HL-60/S4 treated with phorbol 12-myristate 13-acetate at 8.2 ng/mL for 4 days and 3 days (cell line): ENCODE measurements around the gene RNF130.
"Not testable (repeated sequence)": the region's sequence is repeated elsewhere in the genome, so short reads cannot be mapped to it uniquely, and the experiment has no call there.

Experiments
- in situ Hi-C: fragments of 300-500 bp; cut with MboI; formaldehyde crosslinking; loops from 2 replicates; pipeline ENCODE4 v1.15.0; 2022; ENCODE audit warnings: low sequenced_read_pairs

RNF130 gene

DNA sequence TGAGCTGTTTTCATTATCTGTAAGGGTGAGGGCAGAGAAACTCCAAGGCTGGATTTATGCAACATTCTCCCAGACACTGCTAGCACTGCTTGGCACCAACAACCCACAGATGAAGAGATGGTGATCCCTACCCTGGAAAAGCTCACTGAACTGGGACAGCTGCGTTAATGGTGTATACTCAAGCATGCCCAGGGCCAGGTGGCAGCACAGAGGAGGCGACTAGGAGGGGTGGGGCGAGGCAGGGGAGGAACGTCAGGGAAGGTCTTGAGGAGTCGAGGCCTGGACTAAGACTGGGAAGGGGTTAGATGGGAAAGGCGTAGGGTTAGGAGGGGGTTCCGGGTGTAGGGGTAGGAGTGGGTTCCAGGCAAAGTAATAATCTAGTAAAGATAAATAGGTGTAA lies 90.8 kb downstream of the RNF130 start:
- in situ Hi-C loops, result no loop called here

DNA sequence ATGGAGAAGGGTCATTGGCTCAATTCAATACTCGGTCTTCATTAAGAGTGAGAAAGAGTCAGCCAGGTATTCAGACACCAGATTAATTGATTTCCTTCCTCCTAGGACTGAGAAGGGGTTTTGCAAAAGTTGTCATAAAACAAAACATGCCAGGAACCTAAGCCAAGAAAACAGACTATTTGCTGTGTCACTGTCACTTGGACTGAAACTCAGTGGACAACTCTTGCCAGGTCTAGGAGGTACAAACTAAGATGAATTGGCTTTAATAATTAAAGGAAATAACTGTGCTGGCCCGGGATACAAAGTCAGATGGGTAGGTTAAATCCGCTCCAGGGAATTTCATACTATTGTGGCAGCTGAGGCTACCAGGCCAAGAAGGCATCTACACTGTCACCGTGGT lies 92.8 kb downstream of the RNF130 start:
- in situ Hi-C loops, result no loop called here

DNA sequence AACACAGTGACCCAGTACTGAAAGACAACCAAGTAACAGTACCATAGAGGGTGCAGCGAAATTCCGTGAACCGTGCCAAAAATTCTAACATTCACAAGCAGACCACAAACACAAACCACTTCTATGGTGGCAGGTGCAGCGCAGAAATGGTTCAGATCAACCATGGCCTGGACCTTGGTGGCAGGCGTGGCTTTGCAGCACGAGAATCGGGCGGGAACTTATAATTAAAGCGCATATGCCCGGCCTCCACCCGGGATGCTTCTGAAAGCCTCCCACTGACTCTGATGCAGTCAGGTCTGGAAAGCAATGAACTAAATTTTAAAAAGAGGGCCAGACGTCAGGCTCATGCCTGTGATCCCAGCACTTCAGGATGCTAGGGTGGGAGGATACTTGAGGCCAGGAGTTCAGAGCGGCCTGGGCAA lies 95.8 kb downstream of the RNF130 start:
- in situ Hi-C loops, result no loop called here

DNA sequence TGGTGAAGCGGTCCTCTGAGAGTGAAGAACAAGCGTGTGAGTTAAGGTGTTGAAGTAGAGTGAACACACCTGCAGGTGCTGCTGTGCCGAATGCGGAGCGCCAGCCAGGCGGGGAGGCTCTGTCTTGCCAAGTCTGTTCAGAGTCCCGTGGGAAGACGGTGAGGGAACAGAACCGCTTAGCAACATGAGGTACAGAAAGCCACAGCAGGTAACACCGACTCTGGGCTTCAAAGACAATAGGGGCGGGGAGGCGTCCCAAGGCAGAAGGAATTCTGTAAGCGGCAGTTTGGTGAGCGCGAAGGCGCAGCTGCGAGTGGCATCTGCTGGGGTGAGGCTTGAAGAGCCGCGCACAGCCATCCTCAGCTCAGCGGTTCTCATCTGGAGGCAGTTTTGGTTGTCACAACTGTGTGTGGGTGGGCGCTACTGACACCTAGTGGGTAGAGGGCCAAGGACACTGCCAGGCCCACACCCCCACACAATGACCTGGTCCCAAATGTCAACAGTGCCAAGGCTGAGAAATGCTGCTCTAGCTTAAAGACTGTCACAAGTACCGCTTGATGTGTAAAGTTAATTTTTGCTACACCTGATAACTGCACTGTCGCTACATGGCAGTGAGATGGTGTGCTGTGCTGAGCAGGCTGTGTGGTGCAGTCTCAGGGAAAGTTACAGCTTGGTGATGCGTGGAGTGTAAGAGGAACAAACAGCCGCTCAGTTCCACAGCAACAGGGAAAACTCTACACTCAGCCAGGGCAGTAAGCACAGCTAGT lies 96.4 kb downstream of the RNF130 start:
- in situ Hi-C loops, result no loop called here

DNA sequence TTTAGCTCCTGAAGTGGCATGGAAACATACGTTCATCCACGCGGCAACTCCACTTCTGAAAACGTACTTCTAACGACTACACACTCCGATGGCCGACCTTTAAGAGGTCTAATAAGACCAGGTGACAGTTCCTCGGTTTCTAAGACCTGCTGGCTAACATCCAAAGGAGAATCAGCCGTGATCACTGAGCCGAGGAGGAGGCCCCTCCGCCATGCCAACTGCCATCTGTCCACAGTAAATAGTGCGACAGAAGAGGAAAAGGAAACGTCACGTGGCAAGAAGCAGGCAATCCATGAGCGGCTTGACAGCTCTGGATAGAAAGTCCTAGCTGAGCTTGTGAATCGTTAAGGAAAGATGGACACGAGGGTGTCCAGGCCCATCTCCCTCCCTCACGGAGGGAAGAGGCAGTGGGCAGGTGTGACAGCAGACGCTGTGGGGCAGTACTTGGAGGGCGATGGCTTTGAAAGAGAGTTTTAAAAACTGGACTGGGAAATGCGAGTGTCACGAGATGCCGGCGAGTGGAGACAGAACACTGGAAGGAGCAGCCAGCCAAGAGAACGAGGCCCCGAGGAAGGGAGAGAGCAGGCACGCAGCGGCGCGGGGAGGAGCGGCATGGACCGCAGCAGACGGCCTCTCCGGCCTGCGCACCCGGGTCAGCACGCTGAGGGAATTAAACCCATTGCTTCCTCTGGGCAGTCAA lies 97.2 kb downstream of the RNF130 start:
- in situ Hi-C loops, result no loop called here

DNA sequence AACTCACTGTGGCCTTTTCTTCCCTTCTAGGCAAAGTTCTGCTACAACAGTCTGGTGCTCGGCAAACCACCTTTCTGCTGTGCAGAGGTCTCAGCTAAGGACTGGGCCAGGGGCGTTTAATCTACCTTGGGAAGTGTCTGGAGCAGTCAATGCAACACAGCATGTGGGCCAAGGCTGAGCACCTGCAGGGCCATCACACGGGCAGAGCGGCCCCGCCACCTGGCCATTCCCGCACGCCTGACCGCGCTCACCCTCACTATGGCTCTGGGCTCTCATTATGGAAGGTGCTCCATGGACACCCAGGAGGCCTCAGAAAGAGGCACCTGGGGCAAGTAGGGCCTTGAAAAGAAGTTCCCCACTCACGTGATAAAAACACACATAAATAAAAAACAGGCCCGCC lies 98.2 kb downstream of the RNF130 start:
- in situ Hi-C loops, result no loop called here

DNA sequence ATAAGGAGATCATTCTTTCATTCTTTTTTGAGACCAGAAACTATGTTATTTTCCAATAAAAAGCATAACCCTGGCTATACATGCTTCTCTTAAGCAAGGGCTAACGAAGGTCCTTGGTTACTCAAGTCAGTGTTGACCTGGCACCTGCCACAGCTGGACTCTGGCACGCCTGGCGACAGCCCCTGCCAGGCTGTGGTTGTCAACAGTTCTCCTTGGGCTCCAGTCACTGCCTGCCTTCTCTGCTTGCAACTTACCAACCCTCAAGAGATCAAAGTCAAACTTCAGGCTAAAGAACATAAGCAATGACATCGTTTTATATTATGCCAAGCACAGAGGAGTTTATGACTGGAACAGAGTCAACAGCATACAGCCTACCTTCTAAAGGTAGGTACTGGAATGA lies 102.4 kb downstream of the RNF130 start:
- in situ Hi-C loops, result no loop called here

DNA sequence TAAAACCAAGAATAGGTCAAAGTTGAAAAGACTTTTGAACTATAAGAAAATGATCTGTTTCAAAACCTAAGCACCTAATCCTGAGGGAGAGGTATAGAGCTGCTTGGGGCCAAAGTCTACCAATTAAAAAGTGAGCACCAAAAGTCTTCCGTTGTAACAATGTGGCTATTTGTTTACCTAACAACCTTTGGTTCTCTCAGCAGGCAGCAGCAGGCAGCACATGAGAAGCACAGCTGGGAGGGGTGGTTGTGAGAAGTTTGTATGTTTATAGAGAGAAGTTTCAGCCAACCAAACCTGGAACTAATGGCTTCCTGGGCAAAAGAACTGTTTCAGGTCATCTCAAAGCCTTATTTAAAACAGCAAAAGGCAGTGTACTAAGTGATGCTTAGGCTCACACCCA lies 104.1 kb downstream of the RNF130 start:
- in situ Hi-C loops, result no loop called here

DNA sequence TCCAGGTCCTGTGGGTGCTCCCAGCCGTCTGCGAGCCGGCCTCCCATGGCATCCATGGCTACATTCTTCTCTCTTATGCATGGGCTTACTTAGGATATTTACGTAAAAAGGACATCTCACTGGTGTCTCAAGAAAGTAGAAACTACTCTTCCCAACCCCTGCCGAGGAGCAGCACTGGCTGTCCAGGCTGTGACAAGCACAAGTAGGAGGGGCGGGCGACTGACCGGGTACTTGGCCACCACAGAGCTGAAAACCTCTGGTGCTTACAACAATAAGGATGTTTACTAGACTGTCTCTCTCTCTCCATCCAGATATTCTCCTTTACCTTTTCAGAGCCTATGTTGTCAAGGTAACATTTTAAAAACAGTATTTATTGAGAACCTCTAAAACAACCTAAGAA lies 107.5 kb downstream of the RNF130 start:
- in situ Hi-C loops, result no loop called here

DNA sequence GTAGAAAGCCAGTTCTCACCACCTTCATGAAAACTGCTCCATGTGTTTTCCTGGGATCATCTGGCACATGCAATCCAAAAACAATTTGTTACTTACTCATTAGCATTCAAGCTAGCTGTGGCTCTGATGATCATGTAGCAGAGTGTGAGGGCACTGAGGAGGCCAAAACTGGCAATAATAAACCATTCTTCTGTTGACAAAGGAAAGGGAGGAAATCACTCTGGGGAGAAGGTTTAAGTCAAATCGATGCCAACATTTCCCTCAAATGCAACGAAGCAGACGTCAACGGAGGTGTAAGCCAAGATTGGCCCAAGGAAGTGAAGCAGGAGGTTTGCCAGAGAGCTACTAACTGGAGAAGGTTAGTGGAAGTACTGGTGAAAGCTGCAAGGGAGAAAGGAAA lies 108.2 kb downstream of the RNF130 start:
- in situ Hi-C loops, result no loop called here

DNA sequence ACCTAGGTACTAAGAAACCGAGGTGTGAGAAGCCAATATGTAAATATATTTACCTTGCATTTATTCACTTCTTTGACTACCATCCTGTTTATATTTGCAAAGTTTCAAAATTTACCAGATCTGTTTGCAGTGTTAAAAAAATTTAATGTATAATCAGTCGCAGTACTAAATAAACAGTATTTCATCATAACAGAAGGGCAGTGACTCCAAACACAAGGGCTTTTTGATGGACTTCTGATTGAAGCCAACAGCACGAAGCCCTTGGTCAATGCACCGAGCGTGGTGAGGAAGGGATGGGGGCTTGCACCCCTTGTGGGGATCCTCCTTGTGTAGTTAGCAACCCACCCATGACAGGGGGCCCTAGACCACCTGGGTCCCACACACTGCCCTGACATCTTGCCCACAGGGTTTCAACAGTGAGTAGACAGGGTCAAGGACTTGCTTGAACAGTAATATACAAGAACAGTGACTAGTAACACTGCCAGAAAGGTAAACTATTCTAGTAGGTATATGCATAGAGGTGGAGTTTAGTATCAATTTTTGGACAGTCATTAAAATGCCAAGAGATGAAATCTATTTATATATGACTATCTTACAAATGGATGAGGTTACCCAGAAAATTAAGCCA lies 111.2 kb downstream of the RNF130 start:
- in situ Hi-C loops, result no loop called here

DNA sequence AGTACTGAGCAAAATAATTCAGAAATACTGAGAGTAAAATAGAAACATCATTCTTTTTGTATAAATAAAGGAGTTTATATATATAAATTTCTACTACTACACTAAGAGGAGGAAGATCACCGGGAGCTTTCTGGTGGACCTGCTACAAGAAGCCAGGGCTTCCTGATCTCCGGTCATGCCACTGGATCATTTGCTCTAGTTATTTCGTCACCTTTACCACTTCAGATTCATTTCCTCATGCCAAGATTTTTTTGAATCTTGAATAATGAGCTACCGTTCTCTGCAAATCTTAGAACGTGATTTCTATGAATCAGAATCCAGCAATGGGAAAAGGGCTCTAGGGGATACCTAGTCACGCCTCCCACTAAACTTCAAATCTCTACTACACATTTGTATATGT lies 111.9 kb downstream of the RNF130 start:
- in situ Hi-C loops, result no loop called here

DNA sequence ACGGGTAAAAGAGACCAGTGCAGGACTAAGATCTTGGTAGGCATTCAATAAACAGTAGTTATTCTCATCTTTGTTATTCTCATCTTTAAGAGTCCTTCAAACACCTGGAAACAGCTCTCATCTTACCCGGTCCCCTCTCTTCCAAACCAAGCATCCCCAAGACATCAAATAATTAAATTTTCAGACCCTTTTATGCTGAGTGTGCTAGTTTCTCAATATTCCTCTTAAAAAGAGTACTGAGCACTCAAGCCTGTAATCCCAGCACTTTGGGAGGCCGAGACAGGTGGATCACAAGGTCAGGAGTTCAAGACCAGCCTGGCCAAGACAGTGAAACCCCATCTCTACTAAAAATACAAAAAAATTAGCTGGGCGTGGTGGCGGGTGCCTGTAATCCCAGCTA lies 112.4 kb downstream of the RNF130 start:
- in situ Hi-C loops, result not testable (repeated sequence)

DNA sequence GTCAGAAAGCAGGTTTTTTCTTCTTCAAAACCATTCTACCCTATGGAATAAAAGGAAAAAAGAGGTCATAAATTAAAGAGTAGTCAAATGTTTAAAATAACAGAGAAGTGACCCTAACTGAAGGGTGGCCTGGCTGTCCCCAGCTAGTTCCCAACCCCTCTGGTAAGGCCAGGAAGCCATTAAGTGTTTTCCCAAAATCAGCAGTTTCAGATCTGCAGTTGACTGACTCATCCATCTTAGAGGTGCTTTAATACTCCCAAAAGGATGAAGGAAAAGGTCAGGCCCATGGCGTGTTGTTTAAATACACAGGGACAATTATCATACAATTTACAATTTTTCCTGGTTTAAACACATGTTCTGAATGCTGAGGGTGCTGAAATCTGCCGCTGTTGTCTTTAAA lies 115.9 kb downstream of the RNF130 start:
- in situ Hi-C loops, result no loop called here

DNA sequence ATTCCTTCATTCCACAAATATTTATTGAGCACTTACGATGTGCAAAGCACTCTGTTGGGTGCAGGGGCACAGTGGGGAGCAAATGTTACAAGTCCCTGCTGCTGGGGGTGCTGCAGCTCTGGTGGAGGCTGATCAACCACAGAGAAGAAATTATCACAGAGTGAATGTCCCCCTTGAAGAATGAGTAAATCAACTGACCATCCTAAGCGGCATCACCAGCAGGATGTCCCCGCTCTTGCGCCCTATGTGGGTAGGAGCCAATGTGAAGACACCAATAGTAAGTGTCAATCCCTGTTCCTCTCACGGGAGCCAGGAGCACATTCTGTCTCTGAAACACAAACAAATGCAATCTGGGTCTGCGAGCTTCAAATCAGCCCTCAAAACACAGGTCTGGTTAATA lies 116.5 kb downstream of the RNF130 start:
- in situ Hi-C loops, result no loop called here

DNA sequence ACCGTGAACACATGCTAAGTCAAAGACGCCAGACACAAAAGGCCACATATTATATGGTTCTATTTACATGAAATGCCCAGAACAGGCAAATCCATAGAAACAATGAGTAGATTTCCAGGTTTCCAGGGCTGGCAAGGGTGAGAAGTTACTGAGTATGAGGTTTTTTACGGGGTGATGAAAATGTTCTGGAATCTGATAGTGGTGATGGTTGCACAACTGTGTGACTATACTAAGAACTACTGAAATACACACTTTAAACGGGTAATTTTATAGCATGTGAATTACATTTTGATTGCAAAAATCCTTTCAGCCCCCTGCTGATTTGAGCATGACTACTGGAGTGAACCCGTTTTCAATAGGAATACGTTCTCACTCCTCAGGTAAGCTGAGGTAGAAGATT lies 117.1 kb downstream of the RNF130 start:
- in situ Hi-C loops, result no loop called here

DNA sequence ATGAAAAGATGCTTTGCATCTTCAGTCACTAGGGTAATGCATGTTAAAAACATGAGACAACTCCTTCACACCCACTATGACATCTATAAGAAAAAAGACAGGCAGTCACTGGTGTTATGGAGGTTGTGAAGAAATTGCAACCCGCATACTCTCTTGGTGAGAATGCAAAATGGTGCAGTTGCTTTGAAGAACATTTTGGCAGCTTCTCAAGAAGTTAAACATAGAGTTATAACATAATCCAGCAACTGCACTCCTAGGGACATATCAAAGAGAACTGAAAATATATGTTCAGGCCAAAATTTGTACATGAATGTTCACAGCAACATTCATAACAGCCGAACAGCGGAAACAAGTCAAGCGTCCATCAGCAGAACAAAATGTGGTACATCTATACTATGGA lies 117.6 kb downstream of the RNF130 start:
- in situ Hi-C loops, result no loop called here

DNA sequence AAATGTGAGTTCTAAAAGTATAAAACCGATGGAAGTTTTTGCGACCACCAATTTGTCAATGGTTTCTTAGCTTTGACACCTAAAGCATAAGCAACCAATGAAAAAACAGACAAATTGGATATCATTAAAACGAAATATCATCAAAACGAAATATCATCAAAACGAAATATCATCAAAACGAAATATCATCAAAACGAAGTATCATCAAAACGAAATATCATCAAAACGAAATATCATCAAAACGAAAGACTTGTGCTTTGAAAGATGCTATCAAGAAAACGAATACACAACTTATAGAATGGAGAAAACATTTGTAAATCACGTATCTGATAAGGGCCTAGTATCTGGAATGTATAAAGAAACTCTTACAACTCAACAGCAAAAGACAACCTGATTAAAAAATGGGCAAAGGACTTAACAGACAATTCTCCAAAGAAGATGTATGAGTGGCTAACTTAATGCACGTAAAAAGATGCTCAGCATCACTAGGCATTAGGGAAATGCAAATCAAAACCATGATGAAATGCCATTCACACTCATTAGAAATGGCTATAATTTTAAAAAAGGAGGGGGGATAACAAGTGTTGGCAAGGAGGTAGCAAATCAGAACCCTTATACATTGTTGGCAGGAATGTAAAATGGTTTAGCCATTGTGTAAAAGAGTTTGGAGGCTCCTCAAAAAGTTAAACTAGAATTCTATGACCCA lies 134.4 kb downstream of the RNF130 start:
- in situ Hi-C loops, result no loop called here

DNA sequence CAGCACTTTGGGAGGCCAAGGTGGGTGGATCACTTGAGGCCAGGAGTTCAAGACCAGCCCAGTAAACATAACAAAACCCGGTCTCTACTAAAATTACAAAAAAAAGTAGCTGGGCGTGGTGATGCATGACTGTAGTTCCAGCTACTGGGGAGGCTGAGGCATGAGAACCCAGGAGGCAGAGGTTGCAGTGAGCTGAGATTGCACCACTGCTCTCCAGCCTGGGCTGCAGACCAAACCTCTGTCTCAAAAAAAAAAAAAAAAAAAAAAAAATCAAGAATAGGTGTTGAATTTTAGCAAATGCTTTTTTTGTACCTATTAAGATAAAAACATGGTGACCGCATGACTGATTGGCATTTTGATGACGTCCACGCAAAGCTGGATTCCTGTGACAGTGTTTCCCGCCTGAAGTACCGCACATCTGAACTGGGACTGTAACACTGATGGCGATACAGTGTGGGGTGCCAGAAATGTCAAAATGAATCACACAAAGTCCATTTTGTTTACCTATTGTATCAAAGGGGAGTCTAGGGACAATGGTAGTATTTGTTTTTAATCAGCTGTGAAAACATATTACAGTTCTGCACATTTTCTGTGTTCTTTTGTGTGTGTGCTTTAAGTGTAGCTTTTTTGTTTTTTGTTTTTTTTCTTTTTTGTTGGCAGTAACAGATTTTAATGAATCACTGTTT lies 140.6 kb downstream of the RNF130 start:
- in situ Hi-C loops, result no loop called here

DNA sequence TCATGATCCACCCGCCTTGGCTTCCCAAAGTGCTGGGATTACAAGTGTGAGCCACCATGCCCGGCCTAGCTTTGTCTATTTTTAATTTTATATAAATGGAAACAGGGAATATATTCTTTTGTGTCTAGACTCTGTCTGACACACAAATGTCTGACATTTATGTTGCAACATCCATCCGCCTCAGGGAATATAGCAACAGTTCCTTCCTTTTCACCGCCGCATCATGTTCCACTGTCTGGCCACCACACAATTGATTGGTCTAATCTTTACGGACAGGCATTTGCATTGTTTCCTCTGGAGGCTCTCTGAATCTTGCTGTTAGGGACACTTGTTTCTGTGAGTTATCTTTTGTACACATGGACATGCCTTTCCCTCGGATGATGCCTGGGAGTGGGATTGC lies 143.7 kb downstream of the RNF130 start:
- in situ Hi-C loops, result no loop called here

DNA sequence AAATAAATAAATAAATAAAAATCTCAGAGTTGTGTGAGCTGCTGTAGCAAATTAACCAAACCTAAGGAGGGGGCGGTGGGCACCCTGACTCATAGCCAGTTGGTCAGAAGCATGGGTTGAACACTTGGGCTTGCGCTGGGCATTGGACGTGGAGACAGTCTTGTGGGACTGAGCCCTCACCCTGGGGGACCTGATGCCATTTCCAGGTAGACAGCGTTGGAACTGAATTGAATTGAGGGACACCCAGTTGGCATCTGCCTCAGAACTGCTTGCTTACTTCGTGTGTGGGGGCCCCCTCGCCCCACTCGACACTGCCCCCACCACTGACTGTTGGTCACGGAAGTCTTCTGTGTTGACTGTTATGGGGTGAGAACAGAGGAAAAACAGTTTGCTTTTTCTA lies 144.9 kb downstream of the RNF130 start:
- in situ Hi-C loops, result no loop called here
